GM18505 (cell line): ENCODE results near the gene CCDC69.
"Not testable (repeated sequence)": the region's sequence is repeated elsewhere in the genome, so short reads cannot be mapped to it uniquely, and the experiment has no call there.

Experiments
- ATAC-seq: cut with Tn5 transposase; IDR thresholded peaks from one replicate; pipeline ENCODE4 v1.9.1; 2021; ENCODE audit not compliant: unreplicated experiment
- POLR2A ChIP-seq: IDR thresholded peaks from 4 replicates; pipeline ENCODE4 v1.6.1; 2011; ENCODE audit warnings: borderline replicate concordance; ENCODE audit not compliant: insufficient read depth, insufficient read length; ENCODE audit errors: extremely low read depth

Gene CCDC69, protein sequence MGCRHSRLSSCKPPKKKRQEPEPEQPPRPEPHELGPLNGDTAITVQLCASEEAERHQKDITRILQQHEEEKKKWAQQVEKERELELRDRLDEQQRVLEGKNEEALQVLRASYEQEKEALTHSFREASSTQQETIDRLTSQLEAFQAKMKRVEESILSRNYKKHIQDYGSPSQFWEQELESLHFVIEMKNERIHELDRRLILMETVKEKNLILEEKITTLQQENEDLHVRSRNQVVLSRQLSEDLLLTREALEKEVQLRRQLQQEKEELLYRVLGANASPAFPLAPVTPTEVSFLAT

DNA sequence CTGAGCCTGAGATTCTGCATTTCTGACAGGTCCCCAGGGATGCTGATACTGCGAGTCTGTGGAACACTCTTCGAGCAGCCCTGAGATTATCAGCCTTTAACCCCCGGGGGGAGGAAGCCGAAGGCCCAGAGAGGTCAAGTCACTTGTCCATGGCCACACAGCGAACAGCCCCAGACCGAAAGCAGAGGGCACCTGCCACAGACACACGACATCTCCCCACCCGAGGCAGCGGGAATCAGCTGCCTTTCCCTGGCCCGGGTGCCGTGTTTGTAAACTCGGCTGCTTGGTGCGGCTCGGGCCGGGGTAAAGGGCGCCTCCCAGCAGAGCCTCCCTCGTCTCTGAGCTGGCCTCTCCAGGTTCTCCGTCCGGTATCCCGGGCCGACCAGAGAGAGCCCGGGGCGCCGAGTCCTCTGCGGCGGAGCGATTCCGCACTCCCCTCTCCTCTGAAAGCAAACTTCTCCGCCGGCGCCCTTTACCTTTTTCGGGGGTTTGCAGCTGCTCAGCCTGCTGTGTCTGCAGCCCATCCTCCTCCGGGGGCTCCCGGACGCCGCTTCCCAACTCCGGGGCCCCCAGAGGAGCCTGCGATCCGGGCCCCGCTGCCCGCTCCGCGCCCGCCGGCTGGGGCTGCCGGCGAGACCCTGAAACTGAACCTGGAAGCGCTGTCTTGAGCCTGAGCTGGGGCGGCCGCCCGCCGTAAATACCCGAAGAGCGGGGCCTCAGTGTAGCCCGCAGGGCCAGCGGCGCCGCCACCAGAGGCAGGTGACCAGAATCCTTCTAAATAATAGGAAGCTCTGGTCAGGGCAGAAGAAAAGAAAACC is at the start of gene CCDC69:
TSS of gene CCDC69 (minus strand) at position 646 of the 818 bp plus-strand sequence. CDS start at position 524, 122 bp downstream.
- peak; percentile 86 for TF ChIP-seq POLR2A
- peak; percentile 66 for ATAC-seq

DNA sequence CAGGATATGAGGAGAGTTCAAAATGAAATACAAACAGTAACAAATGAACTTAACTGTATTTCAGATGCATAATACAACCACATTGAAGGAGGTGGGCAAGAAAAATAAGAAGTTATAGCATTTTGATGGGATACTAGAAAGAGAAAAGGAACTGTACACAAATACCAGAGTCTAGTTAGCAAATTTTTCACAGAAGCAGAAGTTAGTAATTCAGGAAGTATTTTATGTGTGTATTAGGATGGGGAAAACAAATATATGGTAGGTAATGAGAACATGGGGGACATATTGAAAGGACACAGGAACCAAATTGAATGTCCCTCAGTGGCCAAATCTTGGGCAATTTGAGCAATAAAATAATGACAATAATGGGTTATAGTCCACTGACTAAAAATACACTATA is 47.4 kb upstream of the CCDC69 start:
- no peak for TF ChIP-seq POLR2A
- no peak for ATAC-seq

DNA sequence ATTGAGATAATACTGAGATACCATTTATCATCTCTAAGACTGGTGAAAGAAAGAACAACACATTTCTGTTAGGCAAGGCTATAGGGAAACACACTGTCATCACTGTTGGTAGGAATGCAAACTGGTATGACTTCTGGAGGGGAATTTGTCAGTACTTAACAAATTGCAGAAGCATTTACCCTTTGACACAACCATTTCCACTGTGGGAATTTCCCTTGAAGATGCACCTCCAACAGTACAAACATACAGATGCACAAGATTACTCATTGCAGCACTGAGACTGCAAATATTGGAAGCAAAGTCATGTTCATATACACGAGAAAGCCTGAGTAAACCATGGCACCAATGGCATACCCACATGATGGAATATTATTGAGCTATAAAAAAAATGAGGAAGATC is 46.7 kb upstream of the CCDC69 start:
- peak; percentile 73 for ATAC-seq
- no peak for TF ChIP-seq POLR2A

DNA sequence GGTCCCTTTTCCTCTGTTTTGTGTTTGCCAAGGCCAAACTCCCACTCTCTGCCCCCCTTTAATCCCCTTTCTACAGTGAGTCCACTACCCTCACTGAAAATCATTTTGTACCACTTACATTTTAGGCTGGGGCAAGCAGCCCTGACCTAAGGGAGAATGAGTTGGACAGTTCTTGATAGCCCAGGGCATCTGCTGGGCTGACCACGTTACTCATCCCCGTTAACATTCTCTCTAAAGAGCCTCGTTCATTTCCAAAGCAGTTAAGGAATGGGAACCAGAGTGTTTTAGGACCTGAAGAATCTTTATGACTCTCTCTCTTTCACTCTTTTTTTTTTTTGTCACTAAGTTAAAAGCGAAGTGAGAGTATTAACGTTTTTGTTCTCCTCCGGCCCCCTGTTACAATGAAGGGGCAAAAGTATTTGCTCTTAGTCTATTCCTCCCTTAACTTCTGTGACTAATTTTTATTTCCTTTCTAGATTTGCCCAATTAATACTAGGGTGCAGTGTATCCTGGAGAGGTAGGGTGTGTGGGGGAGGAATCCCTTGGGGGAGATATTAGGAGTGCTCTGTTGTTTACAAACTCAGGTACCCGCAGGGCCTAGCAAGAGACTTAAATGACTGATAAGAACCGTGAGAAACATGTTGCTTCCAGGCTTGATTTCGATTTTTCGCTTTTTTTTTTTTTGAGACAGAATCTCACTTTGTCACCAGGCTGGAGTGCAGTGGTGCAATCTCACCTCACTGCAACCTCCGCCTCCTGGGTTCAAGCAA is 43.8 kb upstream of the CCDC69 start:
- ATAC-seq: no peak
- TF ChIP-seq POLR2A: no peak

DNA sequence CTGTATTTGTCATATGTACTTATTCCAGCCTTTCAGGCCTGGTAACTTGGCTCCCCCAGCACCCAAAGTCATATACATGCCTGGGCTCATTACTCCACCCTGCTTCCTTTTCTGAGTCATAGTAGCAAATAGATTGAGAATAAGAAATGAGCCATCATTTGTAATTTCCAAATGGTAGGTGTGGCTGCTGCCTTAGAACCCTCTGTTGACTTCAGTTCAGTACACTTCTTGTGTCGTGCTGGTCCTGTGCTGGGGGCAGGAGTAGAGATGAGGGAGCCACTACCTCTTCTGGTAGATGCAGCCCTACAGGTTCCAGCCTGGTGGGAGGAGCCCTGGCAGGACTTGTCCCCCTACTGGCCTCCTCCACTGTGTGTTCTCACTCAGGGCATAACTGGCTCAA is 40.2 kb upstream of the CCDC69 start:
- TF ChIP-seq POLR2A: no peak
- no peak for ATAC-seq

DNA sequence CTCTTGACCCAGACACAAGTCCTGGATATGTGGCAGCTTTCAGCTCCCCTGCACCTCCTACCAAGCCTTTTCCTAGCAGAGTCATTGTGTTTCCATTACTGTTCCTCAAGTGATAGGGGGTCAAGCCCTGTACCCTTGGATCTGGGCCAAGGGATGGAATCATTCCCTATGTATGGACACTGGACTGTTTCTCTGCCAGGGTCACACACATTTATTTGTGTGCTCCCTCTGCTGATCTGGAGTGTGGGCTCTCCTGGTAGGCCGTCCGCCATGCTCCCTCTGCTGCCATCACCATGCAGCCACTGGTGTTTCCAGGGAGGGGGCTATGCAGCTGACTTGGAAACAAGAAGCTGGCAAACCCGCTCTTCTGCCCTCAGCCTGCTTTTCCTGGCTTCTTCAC is 38.6 kb upstream of the CCDC69 start:
- no peak for TF ChIP-seq POLR2A
- no peak for ATAC-seq

DNA sequence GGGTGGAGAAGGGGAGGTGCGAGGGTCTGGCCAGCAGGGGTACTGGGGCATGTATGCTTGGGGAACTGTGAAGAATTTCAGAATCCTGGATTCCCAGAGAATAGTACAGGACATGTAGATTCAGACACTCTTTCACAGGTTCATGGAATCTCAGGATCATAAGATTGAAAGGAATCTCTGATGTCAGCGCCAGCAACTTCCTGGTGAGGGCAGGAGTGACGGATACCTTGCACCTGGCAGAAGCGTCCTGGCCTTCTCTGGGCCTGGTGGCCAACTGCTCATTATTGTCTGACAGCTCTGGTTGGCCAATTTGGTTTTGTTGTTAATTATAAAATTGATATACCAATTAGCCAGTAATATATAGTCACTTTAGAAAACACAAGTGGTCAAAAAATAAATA is 36.0 kb upstream of the CCDC69 start:
- ATAC-seq: no peak
- no peak for TF ChIP-seq POLR2A

DNA sequence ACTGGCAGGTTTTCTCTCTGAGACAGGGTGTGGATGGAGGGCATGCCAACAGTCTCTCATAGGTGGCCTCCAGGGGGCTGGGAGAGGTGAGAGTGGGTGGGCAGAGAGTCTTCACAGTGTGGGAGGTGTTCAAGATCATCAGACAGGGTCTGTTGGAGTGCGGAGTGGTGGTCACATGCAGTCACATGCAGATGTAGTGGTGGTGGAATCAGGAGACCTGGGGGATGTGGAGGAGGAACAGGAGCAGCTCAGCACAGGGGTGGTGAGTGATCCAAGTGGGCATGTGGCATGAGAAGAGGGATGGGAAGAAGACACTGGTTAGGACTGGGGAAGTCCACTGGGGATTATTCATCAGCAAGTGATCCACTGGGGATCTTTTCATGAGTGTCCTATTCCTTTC is 34.9 kb upstream of the CCDC69 start:
- no peak for ATAC-seq
- TF ChIP-seq POLR2A: no peak

DNA sequence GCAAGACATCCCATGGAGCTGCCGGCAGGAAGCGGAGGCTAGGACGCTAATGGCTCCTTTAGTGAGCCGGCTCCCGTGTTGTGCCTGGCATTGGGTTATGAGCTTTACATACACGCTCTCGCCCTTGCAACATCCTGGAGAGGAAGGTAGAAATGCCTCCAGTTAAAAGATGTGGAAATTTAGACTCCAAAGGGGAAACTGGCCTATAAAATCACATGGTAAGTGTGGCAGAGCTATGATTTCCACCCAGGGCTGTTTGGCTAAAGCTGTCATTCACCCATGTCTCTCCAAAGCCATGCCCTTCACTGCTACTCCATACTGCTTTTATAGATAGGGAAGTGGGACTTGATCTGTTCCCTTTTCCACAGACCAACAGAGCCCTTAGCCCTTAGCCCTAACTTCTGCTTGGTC is 34.3 kb upstream of the CCDC69 start:
- ATAC-seq: no peak
- no peak for TF ChIP-seq POLR2A

DNA sequence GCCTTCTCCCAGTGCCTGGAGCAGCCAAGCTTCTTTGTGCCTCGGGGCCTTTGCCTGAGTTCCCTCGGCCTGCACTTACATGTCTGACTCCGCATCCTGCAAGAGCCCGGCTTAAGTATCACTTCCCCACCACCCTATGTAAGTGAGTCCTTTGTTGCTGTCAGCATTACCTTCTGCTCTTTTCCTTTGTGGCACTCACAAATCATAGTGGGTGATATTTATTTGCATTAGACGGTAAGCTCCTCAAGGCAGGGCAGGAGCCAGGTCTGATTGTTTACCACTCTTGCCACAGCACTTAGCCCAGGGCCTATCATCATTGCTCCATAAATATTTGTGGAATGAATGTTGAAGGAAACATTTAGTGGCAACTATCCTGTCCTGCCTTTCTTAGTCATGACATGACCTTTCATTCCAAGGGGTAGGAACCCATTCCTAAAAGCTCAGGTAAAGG is 33.9 kb upstream of the CCDC69 start:
- ATAC-seq: no peak
- TF ChIP-seq POLR2A: peak; percentile 50

DNA sequence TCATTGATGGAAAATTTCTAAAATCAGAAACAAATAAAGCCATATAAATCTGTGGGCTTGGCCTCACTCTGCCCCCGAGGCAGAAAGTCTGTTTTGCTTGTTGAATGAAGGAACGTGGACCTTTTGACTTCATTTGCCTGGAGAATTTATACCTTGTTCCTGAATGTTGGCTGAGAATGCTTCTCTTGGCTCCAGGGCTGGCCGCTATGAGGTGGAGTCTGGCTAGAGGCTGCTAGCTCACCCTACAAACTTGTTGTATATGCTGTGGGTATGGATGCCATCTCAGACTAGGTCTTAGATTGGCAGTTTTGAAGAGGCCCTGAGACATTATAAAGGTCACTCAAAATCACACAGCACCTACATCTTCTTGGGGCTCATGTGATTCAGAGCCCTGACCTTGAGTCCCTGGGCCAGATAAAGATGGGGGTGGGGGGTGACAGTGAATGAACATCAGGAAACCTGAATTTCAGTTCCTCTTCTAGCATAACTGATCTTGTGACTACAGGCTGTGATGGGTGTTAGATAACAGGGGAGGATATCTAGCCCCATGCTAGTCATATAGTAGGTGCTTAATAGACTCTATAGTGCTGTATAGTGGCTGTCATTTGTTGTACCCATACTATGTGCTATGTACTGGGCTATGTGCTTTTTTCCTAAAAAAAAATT is 31.9 kb upstream of the CCDC69 start:
- ATAC-seq: peak; percentile 40
- TF ChIP-seq POLR2A: no peak

DNA sequence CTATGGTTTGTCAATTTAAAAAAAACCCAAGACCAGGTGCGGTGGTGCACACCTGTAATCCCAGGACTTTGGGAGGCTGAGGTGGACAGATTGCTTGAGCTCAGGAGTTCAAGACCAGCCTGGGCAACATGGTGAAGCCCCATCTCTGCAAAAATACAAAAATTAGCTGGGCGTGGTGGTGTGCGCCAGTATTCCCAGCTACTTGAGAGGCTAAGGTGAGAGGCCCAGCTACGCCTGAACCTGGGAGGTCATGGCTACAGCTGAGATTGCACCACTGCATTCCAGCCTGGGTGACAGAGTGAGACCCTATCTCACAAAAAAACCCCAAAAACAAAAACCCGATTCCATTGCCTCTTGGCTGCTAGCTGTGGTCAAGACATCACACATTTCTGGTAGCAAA is 31.1 kb upstream of the CCDC69 start:
- ATAC-seq: not testable (repeated sequence)

DNA sequence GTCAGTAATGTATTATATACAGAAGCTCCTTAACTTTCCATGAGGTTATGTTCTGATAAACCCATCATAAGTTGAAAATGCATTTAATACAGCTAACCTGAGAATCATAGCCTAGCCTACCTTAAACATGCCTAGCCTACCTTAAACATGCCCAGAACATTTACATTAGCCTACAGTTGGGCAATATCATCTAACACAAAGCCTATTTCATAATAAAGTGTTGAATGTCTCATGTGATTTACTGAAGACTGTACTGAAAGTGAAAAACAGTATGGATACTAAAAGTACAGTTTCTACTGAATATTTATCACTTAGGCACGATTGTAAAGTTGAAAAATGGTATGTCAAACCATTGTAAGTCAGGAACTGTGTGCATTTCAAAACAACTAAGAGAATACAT is 30.7 kb upstream of the CCDC69 start:
- no peak for TF ChIP-seq POLR2A
- ATAC-seq: no peak
